HG03066 (cell line): ENCODE data around the gene TMEM237.
"Not testable (repeated sequence)": the region's sequence is repeated elsewhere in the genome, so short reads cannot be mapped to it uniquely, and the experiment has no call there.

ENCODE experiments used
- ATAC-seq: cut with Tn5 transposase; IDR thresholded peaks from one replicate; pipeline ENCODE4 v1.9.1; 2021; ENCODE audit warnings: low read depth; ENCODE audit not compliant: unreplicated experiment

The TMEM237 gene, protein sequence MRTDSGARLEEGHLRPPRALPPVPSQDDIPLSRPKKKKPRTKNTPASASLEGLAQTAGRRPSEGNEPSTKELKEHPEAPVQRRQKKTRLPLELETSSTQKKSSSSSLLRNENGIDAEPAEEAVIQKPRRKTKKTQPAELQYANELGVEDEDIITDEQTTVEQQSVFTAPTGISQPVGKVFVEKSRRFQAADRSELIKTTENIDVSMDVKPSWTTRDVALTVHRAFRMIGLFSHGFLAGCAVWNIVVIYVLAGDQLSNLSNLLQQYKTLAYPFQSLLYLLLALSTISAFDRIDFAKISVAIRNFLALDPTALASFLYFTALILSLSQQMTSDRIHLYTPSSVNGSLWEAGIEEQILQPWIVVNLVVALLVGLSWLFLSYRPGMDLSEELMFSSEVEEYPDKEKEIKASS

DNA sequence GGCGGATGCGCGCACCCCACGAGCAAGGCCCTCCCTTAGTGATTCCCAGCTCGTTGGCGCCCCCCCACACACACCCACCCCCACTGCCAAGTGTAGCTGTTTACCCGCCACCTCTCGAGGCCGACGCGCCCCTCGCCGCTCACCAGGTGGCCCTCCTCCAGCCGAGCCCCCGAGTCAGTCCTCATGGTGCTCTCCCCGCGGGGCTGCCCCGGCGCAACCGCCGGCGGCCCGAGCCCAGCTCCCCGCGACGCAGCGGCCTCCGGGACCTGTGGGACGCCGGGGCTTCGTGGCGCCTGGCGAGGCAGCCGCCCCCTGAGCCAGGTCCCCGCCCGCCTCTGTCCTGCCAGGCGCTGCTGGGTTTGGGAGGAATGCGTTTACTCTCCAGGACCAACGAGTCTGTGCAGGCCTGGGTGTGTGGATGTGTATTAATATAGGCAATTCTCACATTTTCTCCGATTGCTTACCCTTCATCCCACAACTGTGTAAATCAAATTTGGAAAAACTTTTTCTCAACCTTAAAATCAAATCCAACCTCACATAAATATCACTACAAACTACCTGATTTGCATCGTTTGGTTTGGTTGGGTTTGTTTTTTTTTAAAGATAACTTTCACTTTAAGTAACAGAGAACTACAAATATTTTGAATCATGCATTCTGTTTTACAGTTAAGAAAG is at the start of gene TMEM237:
TMEM237 (minus strand) TSS at position 288 of the 675 bp plus-strand sequence; CDS start at position 185, 103 bp downstream.
- peak; percentile 50 for ATAC-seq

- ATAC-seq, result no peak
These were observed 41.9 kb upstream of the TMEM237 start for GRCh38 chr2:201685156-201685555.

DNA sequence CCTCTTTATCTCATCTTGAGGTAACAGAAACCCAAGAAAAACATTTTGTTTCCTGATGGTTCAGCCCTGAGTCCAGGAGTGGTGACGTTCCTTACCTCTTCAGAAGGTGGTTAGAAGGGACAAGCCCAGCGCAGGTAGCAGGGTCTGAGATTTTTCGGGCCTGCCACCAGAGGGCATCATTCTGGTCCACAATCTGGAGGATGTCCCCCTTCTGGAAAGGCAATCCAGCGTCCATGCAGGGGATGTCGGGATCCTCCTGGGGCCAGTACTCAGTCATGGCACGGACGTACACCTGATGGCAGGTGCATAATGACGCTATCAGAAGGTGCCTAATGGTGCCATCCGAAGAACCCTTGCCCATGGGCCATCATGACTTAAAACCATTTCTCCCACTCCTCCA is 37.4 kb upstream of the TMEM237 start:
- no peak for ATAC-seq

- ATAC-seq, result no peak
These were observed 35.1 kb upstream of the TMEM237 start for GRCh38 chr2:201678401-201678800.

- no peak for ATAC-seq
These were observed 32.2 kb upstream of the TMEM237 start for GRCh38 chr2:201675454-201675853.

- no peak for ATAC-seq
These were observed 31.5 kb upstream of the TMEM237 start for GRCh38 chr2:201674794-201675193.

DNA sequence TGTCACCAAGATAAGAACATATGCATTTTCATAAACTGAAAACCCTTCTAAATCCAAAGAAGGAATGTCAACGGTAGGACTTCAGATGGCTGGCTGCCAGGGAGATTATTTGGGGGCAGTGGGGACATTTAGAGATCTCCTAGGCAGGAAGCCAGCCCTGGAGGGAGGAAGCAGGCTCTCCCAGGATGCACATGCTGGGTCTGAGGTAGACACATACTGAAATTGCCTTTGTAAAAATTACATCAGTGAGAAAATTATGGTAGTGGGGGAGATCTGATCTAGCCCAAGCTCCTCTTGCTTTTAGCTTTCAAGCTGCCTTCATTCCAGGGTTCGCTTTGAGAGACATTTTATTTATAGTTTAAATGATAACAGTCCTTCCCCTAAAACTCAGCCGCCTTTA is 31.0 kb upstream of the TMEM237 start:
- ATAC-seq, result no peak

DNA sequence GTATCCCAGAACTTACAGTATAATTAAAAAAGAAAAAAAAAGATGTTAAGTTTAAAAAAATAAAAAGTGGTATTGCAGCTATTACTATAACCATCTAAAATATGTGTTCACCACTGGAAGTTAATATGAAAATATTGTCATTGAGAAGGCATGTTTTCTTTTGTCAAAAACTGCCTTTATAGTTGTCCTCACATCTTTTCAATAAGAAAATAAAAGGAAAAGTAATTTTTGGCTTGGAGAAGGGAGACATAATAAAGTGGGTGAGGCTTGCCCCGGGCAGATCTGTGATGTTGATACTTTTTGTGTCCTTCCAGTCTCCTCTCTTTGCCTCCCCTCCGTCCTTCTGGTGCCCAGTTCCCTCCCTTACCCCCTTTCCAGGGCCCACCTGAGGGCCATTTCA is 30.2 kb upstream of the TMEM237 start:
- ATAC-seq, result no peak

- ATAC-seq, result not testable (repeated sequence)
These were observed 27.9 kb upstream of the TMEM237 start for GRCh38 chr2:201671205-201671604.

DNA sequence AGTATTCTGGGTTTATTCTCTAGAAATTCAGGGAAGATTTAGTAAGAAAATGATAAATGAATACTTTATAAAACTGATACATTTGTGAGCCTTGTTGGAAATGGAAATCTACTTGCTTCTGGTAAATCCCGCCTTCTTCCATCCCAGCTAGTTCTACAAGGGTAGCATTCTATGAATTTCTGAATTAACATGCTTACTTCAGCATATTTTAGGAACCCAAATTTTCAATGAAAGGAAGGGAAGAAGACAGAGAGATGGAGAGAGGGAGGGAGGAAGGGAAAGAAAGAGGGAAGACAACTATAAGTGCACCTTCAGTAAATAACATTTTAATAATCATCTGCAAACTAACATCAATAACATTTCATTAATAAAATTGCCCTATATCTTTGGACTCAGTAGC is 26.6 kb upstream of the TMEM237 start:
- no peak for ATAC-seq

- no peak for ATAC-seq
These were observed 25.2 kb upstream of the TMEM237 start for GRCh38 chr2:201668402-201668910.

- ATAC-seq, result no peak
These were observed 21.0 kb upstream of the TMEM237 start for GRCh38 chr2:201664334-201664733.

- ATAC-seq, result no peak
These were observed 18.1 kb upstream of the TMEM237 start for GRCh38 chr2:201661366-201661765.

DNA sequence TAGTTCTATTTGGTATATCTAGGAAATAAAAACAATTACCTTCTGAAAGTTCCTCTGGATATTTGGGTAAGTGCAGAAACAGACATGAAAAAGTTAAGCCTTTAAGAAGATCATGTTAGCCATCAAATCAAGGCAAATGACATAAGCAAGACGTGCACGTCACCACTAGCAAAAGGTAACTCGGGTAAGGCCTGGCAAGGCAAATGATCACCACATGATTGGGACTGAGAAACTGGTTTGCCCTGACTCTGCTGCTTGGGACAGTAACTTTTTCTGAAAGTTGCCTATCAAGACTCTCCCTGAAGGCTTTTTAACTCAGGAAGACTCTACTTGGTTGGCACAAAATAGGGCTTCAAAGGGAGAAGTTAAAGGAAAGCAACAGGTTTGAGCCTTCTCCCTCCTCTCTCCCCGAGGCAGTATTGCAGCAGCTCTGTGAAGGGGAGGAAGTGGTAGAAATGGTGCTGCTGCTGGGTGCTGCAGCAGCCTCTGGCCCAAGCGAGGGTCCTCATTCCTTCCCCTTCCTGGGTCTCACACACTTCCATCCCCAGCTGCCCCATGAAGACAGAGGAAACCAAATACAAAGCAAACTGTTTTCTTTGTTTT is 17.1 kb upstream of the TMEM237 start:
- ATAC-seq, result no peak

DNA sequence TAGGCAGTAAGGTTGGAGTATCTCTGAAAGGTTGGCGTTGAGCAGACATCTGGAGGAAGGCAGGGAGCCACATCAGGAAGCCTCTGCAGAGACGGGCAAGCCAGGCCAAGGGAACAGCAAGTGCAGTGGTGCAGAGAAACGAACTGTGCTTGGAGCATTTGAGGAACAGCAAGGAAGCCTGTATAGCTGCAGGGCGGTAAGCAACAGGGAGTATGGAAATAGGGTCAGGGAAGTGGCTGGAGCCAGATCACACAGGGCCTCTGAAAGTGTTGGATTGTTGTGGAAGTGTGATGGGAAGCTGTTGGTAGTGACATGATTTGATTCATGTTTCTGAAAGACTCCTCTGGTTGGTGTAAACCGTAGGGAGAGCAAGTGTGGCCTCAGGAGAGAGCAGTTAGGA is 13.4 kb upstream of the TMEM237 start:
- no peak for ATAC-seq

- no peak for ATAC-seq
These were observed 12.8 kb upstream of the TMEM237 start for GRCh38 chr2:201656102-201656501.

DNA sequence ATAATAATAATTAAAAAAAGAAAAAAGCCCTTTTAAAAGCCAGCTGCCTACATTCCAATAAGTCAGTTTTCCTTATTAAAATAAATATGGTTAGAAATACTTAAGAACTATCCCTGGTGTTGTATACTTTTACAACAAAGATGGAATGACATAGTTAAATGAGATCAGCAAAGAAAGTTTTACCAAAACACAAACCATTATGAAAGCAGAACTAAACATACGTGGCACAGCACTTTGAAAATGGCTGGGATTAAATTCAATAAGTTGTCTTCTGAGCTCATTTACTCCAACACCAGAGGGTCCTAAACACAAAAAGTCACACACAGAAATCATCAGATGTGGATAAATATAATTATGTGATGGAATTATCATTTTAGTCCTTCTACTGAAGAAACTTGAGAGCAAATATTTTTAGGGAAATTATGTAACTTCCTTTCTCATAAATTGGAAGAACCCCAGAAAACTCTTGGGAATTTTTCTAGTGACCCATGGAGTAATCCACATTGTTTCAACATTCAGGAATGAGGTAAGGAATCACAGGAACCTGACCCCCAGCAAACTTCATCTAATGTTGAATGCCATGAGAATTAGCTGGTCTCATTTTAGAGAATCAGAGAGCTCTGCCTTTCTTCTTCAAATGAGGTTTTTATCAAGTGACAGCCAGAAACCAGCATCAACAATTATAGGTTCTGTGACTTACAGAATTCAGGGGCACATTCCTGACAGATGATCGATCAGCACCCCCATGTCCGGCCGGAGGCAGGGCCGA is 11.5 kb upstream of the TMEM237 start:
- ATAC-seq, result no peak

DNA sequence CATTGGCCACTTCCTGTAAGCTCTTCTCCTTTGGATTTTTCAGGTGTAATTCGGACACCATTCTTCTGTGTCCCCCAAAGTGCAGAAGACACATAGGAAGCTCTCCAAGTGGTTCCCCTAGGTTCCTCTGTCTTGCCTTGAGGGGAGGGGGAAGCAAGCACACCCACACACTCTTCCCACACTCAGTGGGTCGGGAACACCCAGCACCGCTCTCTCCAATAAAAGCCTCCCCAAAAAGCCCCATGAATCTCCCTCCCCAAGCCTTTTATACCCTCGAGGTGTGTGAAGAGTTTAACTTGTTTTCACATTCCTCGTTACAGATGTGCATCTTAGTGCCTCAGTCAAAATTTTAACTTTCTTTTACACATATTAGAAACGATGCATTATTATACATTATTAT is 9.9 kb upstream of the TMEM237 start:
- no peak for ATAC-seq

- no peak for ATAC-seq
These were observed 6.1 kb upstream of the TMEM237 start for GRCh38 chr2:201649442-201649841.

- no peak for ATAC-seq
These were observed 4.1 kb upstream of the TMEM237 start for GRCh38 chr2:201647431-201647830.

DNA sequence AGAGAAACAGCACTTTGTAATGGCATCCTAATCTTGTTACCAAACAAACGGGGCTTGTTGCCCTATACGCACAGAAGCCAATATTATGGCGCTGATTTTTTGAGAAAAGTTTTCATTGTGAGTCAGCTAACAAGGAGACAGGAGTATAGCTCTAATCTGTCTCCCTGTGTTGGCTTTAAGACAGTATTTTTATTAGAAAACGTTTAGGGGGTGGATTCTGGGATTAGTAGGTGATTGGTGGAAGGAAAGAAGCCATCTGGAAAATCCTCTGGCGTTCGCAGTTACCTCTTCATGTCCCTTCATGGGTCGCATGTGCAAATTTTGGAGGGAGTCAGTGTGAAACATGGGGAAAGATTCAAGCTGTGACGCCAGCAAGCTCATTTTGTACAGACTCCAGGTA is 698 bp upstream of the TMEM237 start:
- no peak for ATAC-seq
